Progenitor cell of endocrine pancreas (in vitro differentiated cells): Measurements from ENCODE around the gene GTPBP6. TPM values are rescaled to one million over a fixed set of nuclear protein-coding genes. Genes with fewer than 3 reads are reported as not detected.

Experiments
- DNase-seq: peaks from one replicate; pipeline ENCODE4 v3.0.0; 2021; ENCODE audit warnings: low spot score; ENCODE audit not compliant: unreplicated experiment
- H3K27ac Mint-ChIP-seq: 2 replicates; pipeline ENCODE4 v1.8.0; 2021; ENCODE audit warnings: mild to moderate bottlenecking, moderate library complexity, mixed read lengths
- H3K27me3 Mint-ChIP-seq: 2 replicates; pipeline ENCODE4 v1.8.0; 2021; ENCODE audit warnings: mixed read lengths
- H3K36me3 Mint-ChIP-seq: 2 replicates; pipeline ENCODE4 v1.8.0; 2022; ENCODE audit warnings: mixed read lengths; ENCODE audit not compliant: insufficient read depth
- H3K4me1 Mint-ChIP-seq: 2 replicates; pipeline ENCODE4 v1.8.0; 2021; ENCODE audit warnings: low read depth, mixed read lengths
- H3K4me3 Mint-ChIP-seq: 2 replicates; pipeline ENCODE4 v1.8.0; 2021; ENCODE audit warnings: low read depth, mild to moderate bottlenecking, moderate library complexity, mixed read lengths
- H3K9me3 Mint-ChIP-seq: 2 replicates; pipeline ENCODE4 v1.8.0; 2021; ENCODE audit warnings: low read depth, mixed read lengths
- CTCF ChIP-seq: fragments of 200-600 bp; sonication (generic); IDR thresholded peaks from one replicate; pipeline ENCODE4 v1.5.0; 2021; ENCODE audit warnings: antibody characterized with exemption, mild to moderate bottlenecking; ENCODE audit not compliant: unreplicated experiment
- total RNA-seq: library from RNA; stranded (reverse); gene quantifications from 2 replicates; pipeline ENCODE4 v1.2.1, GENCODE V29; 2021

GTPBP6 gene
- total RNA-seq, 1 donor from 2014 or later, result 72.7 TPM

GRCh38 chrX:275967-276580 is 42.5 kb downstream of the GTPBP6 start:
- Mint-ChIP-seq H3K36me3 (no peaks in the 10 kb centered on the region), H3K27ac (no peak overlapping the region), H3K4me1 (peaks cover 12% of the 10 kb centered on the region), H3K9me3 (no peaks in the 10 kb centered on the region), H3K27me3 (no peaks in the 10 kb centered on the region), H3K4me3 (peak overlapping the region; percentile 68)
- DNase-seq, result no peak
- no peak for TF ChIP-seq CTCF

GRCh38 chrX:275476-275966 is 43.1 kb downstream of the GTPBP6 start:
- Mint-ChIP-seq H3K27ac (no peak overlapping the region), H3K27me3 (no peaks in the 10 kb centered on the region), H3K4me1 (peaks cover 12% of the 10 kb centered on the region), H3K36me3 (no peaks in the 10 kb centered on the region), H3K9me3 (no peaks in the 10 kb centered on the region), H3K4me3 (no peak overlapping the region)
- DNase-seq, result no peak
- TF ChIP-seq CTCF, result no peak

- no peaks in the 10 kb centered on the region for H3K9me3 Mint-ChIP-seq
- no peak overlapping the region for H3K4me3 Mint-ChIP-seq
- no peaks in the 10 kb centered on the region for H3K36me3 Mint-ChIP-seq
- H3K27me3 Mint-ChIP-seq, result no peaks in the 10 kb centered on the region
- DNase-seq, result no peak
- H3K27ac Mint-ChIP-seq, result no peak overlapping the region
- peaks cover 12% of the 10 kb centered on the region for H3K4me1 Mint-ChIP-seq
- TF ChIP-seq CTCF, result no peak
Observed at GRCh38 chrX:274904-275475, 43.6 kb downstream of the GTPBP6 start.

GRCh38 chrX:270848-271367 is 47.7 kb downstream of the GTPBP6 start:
- H3K4me1 Mint-ChIP-seq, result no peaks in the 10 kb centered on the region
- no peak overlapping the region for H3K27ac Mint-ChIP-seq
- no peak overlapping the region for H3K4me3 Mint-ChIP-seq
- DNase-seq, result no peak
- H3K9me3 Mint-ChIP-seq, result no peaks in the 10 kb centered on the region
- no peak for TF ChIP-seq CTCF
- no peaks in the 10 kb centered on the region for H3K27me3 Mint-ChIP-seq
- H3K36me3 Mint-ChIP-seq, result no peaks in the 10 kb centered on the region

- no peak overlapping the region for H3K27ac Mint-ChIP-seq
- no peaks in the 10 kb centered on the region for H3K4me1 Mint-ChIP-seq
- TF ChIP-seq CTCF, result no peak
- H3K4me3 Mint-ChIP-seq, result no peak overlapping the region
- no peaks in the 10 kb centered on the region for H3K27me3 Mint-ChIP-seq
- no peak for DNase-seq
- no peaks in the 10 kb centered on the region for H3K36me3 Mint-ChIP-seq
- no peaks in the 10 kb centered on the region for H3K9me3 Mint-ChIP-seq
Observed at GRCh38 chrX:267771-268261, 50.8 kb downstream of the GTPBP6 start.
